Measurements from ENCODE around the gene TNFSF10. TPM values are rescaled to one million over a fixed set of nuclear protein-coding genes. Genes with fewer than 3 reads are reported as not detected.
A peak's percentile ranks its signal among the peaks of the same experiment; 100 is the strongest.
"Not testable (repeated sequence)": the region's sequence is repeated elsewhere in the genome, so short reads cannot be mapped to it uniquely, and the experiment has no call there.

Gene TNFSF10
- total RNA-seq, 4 donors from 2014 or later = 56.7 to 88.7 (median 66.3) TPM

DNA sequence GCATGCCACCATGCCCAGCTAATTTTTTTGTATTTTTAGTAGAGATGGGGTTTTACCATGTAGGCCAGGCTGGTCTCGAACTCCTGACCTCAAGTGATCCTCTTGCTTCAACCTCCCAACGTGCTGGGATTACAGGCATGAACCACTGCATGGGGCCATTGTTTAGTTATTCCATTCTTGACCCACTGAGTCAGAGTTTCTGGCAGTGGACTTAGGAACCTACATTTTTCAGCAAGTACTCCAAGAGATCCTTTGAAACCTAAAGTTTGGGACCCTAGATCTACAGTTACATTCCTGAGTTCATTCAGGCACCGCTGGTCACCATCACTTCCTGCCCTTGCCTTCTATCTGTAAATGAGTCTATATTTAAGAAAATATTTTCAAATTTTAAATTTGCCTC lies 1.4 kb upstream of the TNFSF10 start:
- Histone ChIP-seq H3K27me3 (no peaks in the 10 kb centered on the region), H3K9me3 (no peaks in the 10 kb centered on the region), H3K36me3 (no peaks in the 10 kb centered on the region), H3K4me3 (no peak overlapping the region), H3K4me1 (peaks cover 28% of the 10 kb centered on the region), H3K27ac (no peak overlapping the region)
- WGBS = 84% methylated on average over 3 of the region's 3 CpGs
- no peak for TF ChIP-seq EP300 (IDR thresholded peaks at IDR 0.05)
- no peak for TF ChIP-seq POLR2AphosphoS5 (IDR thresholded peaks at IDR 0.05)
- TF ChIP-seq, protein P1, sequence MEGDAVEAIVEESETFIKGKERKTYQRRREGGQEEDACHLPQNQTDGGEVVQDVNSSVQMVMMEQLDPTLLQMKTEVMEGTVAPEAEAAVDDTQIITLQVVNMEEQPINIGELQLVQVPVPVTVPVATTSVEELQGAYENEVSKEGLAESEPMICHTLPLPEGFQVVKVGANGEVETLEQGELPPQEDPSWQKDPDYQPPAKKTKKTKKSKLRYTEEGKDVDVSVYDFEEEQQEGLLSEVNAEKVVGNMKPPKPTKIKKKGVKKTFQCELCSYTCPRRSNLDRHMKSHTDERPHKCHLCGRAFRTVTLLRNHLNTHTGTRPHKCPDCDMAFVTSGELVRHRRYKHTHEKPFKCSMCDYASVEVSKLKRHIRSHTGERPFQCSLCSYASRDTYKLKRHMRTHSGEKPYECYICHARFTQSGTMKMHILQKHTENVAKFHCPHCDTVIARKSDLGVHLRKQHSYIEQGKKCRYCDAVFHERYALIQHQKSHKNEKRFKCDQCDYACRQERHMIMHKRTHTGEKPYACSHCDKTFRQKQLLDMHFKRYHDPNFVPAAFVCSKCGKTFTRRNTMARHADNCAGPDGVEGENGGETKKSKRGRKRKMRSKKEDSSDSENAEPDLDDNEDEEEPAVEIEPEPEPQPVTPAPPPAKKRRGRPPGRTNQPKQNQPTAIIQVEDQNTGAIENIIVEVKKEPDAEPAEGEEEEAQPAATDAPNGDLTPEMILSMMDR (IDR thresholded peaks at IDR 0.05) = no peak
- TF ChIP-seq POLR2A (IDR thresholded peaks at IDR 0.05) = no peak
- no peak for DNase-seq (ENCODE audit: low spot score in 2 of 2)

DNA sequence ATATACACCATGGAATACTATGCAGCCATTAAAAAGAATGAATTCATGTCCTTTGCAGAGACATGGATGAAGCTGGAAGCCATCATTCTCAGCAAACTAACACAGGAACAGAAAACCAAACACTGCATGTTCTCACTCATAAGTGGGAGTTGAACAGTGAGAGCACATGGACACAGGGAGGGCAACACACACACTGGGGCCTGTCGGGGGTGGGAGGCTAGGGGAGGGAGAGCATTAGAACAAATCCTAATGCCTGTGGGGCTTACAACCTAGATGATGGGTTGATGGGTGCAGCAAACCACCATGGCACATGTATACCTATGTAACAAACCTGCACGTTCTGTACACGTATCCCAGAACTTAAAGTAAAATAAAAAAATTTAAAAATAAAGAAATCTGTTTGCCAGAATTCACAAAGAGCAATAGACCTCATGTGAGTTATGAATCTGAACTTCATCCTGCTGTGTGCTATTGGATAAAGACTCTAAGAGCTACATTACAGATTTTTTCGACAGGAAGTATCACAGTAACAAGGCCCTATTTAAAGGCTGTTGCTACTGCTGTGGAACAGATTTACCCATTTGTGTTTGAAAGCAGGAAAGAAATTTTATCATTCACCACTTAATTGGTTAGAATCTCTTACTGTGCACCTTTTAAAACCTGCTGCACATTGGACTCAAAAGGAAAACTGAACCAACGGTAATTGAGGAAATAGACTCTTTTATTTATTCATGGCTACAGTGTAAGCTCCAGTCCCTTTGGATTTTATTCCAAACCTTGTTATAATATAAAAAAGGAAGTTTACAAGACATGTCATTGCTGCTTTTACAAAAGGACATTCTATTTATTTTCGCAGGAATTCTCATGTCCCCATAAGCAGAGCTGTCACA lies 1.1 kb downstream of the TNFSF10 start:
- H3K27me3 ChIP-seq; H3K9me3 ChIP-seq; H3K36me3 ChIP-seq; DNase-seq (ENCODE audit: low spot score in 2 of 2): not testable (repeated sequence)
- 20% methylated on average over 6 of the region's 6 CpGs for WGBS
- Histone ChIP-seq H3K4me3 (peak overlapping the region; percentile 51), H3K27ac (peak overlapping the region; percentile 84), H3K4me1 (peaks cover 54% of the 10 kb centered on the region)

DNA sequence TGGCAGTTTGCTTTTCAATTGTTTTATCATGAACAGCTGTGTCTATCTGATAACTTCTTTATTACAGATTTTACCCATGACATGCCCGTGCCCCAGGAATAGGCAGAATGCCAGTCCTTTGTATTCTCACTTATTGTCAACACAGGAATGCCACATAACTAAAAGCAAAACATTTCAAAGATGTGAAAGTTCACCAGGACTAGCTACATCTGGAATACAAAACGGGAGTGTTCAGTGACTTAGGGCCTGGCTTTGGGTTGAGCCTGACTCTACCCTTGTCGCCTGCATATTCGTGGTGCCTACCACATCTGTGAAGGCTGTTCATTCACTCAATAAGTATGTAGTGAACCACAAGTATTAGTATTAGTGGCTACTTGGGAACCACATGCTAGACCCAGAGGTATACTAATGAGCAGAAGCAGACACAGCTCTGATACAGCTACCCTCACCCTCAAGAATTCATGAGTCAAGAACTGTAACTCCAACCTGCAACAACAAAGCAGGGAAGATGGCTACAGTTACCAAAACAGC lies 2.9 kb downstream of the TNFSF10 start:
- Histone ChIP-seq H3K27me3 (no peaks in the 10 kb centered on the region), H3K4me3 (peak overlapping the region; percentile 51), H3K4me1 (peaks cover 71% of the 10 kb centered on the region), H3K9me3 (no peaks in the 10 kb centered on the region), H3K27ac (peak overlapping the region; percentile 87), H3K36me3 (no peaks in the 10 kb centered on the region)
- 26% methylated on average over 4 of the region's 4 CpGs for WGBS
- no peak for TF ChIP-seq POLR2A (IDR thresholded peaks at IDR 0.05)
- no peak for TF ChIP-seq EP300 (IDR thresholded peaks at IDR 0.05)
- TF ChIP-seq, protein P1 (IDR thresholded peaks at IDR 0.05) = no peak
- TF ChIP-seq POLR2AphosphoS5 (IDR thresholded peaks at IDR 0.05) = no peak
- no peak for DNase-seq (ENCODE audit: low spot score in 2 of 2)

DNA sequence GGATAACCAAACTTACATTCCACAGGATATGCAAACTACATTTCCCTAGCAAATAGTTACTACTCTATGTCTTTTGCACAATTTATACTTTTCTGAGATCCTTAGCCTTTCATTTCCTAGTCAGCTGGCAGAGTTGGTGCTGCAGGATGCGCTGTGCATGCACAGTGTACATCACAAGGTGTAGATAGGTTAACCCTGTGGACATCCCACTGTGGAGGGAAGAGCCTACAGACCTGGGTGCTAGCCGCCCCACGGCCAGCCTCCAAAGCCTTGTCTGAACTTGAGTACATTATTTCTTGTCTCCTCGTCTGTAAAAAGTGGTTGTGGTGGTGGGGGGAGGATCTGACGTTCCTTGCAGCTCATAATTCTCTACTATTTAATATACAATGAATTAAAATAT lies 3.5 kb downstream of the TNFSF10 start:
- no peak for DNase-seq (ENCODE audit: low spot score in 2 of 2)
- Histone ChIP-seq H3K4me3 (peak overlapping the region; percentile 51), H3K27me3 (no peaks in the 10 kb centered on the region), H3K4me1 (peaks cover 77% of the 10 kb centered on the region), H3K9me3 (no peaks in the 10 kb centered on the region), H3K36me3 (no peaks in the 10 kb centered on the region), H3K27ac (peak overlapping the region; percentile 87)
- TF ChIP-seq EP300 (IDR thresholded peaks at IDR 0.05) (no peak), POLR2AphosphoS5 (IDR thresholded peaks at IDR 0.05) (no peak), POLR2A (IDR thresholded peaks at IDR 0.05) (no peak)
- TF ChIP-seq, protein P1 (IDR thresholded peaks at IDR 0.05) = no peak
- WGBS = 36% methylated on average over 5 of the region's 5 CpGs

DNA sequence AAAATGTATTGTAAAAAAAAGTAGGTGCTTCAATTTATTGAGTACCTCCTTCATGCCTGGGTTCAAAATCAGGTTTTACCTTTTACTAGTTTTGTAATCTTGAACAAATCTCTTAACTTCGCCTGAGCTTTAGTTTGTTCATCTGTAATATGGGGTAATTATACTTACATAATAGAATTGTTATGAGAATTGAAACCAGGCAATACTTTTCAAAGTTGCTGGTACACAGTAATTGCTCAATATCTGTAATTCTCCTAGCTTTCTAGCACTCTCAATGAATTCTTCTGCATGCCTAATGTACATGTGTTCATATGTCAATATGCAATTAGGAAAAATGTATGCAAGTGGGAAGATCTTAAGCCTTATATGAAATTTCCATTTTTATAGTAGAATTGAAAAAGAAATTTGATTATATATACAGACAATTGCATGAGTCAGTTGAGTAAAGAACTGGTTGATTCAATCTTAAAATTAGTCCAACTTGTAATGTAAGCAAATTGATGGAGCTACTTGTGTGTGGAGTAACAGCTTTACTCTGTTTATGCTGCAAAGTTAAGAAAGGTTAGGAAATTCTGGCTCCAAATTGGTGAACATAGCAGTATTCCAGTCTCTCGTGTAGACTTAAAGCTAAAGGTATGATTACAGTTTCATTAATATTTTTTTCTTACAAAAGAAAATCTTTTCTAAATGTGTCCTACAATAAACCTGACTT lies 4.1 kb downstream of the TNFSF10 start:
- 44% methylated on average over 2 of the region's 2 CpGs for WGBS
- Histone ChIP-seq H3K36me3 (no peaks in the 10 kb centered on the region), H3K27ac (peak overlapping the region; percentile 87), H3K4me1 (peaks cover 80% of the 10 kb centered on the region), H3K9me3 (no peaks in the 10 kb centered on the region), H3K27me3 (no peaks in the 10 kb centered on the region), H3K4me3 (peak overlapping the region; percentile 51)
- TF ChIP-seq POLR2AphosphoS5 (IDR thresholded peaks at IDR 0.05) = no peak
- TF ChIP-seq, protein P1 (IDR thresholded peaks at IDR 0.05) = no peak
- TF ChIP-seq EP300 (IDR thresholded peaks at IDR 0.05) = no peak
- no peak for TF ChIP-seq POLR2A (IDR thresholded peaks at IDR 0.05)
- no peak for DNase-seq (ENCODE audit: low spot score in 2 of 2)
